SK-MEL-5 (cell line): ENCODE measurements around the gene DNAH3. TPM values are rescaled to one million over a fixed set of nuclear protein-coding genes. Genes with fewer than 3 reads are reported as not detected.
A peak's percentile ranks its signal among the peaks of the same experiment; 100 is the strongest.
"Not testable (repeated sequence)": the region's sequence is repeated elsewhere in the genome, so short reads cannot be mapped to it uniquely, and the experiment has no call there.

Experiments
- DNase-seq: peaks from one replicate; pipeline ENCODE4 v3.0.0-alpha.2; 2016; ENCODE audit warnings: low read depth, low spot score
- in situ Hi-C: cut with HindIII; loops from 2 replicates; pipeline ENCODE4 v1.10.0; 2016; ENCODE audit warnings: low sequenced_read_pairs, high pct_unique_total_duplicates, low pct_unique_long_range_greater_than_20kb
- total RNA-seq: library from RNA; depleted of rRNA; stranded (reverse); fragments of >200 nt; shearing (Covaris generic); gene quantifications from 2 replicates; pipeline ENCODE4 v1.2.3, GENCODE V29; 2014

Gene DNAH3
- total RNA-seq, 1 experiment from 2014 or later, result under 0.01 TPM

DNA sequence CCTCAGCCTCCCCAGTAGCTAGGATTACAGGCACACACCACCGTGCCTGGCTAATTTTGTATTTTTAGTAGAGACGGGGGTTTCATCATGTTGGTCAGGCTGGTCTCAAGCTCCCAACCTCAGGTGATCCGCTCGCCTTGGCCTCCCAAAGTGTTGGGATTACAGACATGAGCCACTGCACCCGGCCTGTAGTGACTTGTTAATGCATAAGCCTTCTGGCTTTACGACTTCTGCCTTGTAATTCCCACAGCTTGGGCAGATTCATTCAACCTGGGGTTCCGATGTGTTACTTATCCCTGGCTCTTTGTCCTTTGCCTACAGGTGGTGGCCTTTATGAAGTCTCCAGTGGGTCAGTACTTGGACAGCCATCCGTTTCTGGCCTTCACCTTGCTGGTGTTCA, 19.5 kb upstream of the DNAH3 start:
- in situ Hi-C loops, DNase-seq: not testable (repeated sequence)

DNA sequence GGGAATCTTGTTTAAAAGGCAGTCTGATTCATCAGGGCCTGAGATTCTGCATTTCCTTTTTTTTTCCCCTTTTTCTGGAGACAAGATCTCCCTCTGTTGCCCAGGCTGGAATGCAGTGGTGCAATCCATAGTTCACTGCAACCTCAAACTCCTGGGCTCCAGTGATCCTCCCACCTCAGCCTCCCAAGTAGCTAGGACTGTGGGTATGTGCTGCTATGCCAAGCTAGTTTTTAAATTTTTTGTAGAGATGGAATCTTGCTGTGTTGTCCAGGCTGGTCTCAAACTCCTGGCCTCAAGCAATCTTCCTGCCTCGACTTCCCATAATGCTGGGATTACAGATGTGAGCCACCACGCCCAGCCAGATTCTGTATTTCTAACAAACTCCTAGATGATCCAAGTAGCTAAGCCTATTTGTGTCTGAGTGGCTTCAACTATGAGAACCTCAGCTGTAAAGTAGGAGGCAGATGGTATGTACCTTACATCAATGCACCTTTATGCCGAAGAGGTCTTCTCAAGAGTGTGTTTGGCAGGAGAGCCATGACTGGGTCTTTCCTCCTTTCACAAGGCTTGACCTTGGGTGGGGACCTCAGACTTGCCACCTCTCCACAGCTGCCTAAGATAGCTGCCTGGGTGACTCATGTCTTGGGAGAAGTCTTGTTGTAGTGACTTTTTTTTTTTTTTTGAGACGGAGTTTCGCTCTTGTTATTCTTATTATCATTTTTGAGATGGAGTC, 18.8 kb upstream of the DNAH3 start:
- in situ Hi-C loops, result no loop called here
- DNase-seq, result no peak

DNA sequence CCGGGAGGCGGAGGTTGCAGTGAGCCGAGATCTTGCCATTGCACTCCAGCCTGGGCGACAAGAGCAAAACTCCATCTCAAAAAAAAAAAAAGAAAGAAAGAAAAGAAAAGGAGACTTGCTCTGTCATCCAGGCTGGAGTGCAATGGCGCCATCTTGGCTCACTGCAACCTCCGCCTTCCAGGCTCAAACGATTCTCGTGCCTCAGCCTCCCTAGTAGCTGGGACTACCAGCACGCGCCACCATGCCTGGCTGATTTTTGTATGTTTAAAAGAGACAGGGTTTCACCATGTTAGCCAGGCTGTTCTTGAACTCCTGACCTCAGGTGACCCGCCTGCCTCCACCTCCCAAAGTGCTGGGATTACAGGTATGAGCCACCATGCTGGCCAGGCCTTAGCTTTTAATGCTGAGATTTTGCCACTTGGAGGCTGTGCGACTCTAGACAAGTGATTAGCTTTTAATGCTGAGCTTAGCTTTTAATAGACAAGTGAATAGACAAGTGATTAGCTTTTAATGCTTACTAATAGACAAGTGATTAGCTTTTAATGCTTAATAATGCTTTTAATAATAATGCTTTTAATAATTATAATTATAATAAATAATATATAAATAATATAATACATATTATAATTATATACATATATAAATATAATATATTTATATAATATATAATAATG, 17.4 kb upstream of the DNAH3 start:
- in situ Hi-C loops, result no loop called here
- DNase-seq, result no peak

DNA sequence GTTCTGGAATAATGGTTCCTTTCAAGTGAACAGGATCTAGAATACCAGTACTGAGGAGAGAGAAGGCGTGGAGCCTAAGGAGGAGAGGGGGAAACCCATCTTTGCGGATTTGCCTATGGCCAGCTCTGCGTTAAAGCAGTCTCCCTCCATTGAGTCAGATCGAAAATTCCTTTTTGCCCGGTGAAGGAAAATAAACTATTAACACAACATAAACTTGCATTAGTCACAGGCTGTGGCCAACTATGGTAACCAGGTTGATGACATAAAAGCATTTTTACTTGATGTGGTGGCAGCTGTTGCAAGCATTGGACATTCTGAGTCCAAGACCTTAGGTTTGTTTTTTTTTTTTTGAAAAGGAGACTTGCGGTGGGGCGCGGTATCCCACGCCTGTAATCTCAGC, 16.7 kb upstream of the DNAH3 start:
- DNase-seq, result no peak

DNA sequence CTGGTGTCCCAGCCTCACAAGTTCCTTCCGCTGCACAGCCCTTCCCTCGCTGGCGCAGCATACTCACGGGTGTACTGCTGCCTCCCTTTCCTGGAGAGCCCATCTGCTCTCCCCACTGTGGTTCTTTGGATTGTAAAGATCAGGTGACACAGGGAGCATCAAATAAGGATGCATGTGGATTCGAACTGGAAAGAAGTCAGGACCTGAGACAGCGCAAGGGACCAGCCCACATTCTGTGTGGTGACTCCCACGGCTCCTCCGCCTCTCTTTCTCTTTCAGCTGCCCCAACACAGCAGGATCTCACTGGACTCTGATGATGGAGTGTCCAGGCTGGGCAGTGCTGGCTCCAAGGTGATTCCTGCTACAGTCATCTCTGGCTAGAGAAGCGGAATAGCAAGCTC, 15.9 kb upstream of the DNAH3 start:
- no peak for DNase-seq
- in situ Hi-C loops, result no loop called here

More for the DNA sequence above, 16.7 kb upstream of the DNAH3 start:
- in situ Hi-C loops, result no loop called here

DNA sequence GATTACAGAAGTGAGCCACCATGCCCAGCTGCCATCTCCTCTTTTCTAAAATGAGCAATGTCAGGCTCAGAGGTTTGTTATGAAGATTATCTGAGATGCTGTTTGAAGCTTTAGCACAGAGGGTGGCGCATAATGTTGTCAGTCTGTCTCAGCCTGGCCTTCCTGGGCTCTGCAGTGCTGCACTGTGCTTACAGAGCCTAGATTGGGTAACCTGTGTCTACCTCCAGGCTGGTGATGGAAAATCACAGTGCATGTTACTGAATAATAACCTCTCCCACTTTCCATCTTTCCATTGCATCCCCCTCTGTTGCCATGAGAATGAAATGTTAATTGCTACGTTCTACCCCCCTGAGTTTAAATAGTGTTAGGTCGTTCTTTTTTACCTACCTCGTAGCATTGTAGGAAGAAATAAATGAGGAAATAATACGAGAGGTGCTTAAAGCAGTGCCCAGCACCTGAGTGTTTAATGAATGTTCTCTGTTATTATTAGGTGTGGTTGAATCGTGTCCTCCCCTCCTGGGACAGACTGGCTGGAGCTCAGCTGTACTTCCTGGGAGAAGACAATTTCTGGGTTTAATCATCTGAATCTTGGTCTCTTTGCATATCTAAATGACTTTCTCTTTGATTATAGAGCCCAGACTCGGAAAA, 14.0 kb upstream of the DNAH3 start:
- in situ Hi-C loops, result no loop called here

DNA sequence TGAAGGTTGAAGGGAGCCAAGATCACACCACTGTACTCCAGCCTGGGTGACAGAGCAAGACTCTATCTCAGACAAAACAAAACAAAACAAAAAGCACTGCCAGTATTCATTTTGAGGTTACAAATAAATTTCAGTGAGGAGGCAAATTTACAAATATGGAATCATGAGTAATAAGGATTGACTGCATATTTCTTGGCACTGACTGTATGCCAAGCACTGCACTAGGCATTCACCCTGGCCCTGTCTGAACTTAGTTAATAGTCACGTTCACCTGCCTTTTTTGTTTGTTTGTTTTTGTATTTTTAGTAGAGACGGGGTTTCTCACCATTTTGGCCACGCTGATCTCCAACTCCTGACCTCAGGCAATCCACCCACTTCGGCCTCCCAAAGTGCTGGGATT, 12.9 kb upstream of the DNAH3 start:
- no peak for DNase-seq
- in situ Hi-C loops, result no loop called here

More for the DNA sequence above, 14.0 kb upstream of the DNAH3 start:
- no peak for DNase-seq

DNA sequence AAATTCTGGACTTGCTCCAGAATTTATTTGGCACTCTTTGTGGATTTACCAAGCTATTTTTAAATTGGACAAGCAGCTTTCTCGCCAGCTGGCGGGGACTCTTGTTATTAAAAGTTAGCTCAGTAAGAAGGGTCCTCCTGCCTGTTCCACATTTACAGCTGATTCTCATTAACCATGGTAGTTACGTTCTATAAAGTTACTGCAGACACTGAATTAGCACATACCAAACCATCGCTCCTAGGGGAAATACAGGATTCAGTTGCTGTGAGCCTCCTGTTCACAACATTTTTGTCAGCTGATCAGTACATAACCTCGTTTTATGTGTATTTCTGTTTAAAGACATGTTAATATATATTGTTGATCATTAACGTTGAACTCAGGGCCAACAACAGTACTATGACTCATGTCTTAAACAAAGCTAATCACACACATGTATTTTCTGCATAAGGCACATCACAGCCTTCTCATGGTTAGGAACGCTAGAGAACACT, 12.1 kb upstream of the DNAH3 start:
- in situ Hi-C loops, result no loop called here
- no peak for DNase-seq

DNA sequence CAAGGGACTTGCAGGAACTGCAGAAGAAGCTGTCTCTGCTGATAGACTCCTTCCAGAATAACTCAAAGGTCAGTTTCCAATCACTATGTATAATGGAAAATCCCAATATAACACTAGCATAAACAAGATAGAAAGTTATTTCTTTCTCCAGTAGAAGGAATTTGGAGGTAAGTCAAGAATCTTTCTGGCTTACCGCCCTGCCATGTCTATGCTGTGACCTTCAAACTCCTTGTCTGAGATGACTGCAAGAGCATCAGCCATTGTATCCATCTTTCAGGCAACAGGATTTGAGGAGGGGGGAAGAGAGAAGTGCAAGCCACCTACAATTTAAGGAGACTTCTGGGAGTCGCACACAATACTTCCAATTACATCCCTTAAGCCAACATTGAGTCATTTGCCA, 10.6 kb upstream of the DNAH3 start:
- DNase-seq, result no peak
- in situ Hi-C loops, result no loop called here

DNA sequence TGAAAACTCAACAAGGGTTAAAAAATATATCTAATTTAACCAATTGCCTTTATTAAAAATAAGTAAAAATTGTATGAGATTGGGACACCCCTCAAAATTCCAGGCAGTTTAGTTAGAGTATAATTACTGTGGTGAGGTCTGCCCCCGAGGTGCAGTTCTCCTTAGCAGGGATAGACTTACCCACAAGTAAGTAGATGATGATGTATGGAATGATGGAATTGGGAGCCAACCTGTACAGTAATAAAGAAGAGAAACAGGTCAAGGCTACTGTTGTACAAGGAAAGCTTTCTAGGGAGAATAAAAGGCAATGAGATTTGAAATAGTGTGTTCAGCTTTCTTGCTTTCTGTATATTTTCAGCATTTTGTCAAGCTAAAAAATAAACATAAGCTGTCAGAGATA, 9.6 kb upstream of the DNAH3 start:
- no peak for DNase-seq
- in situ Hi-C loops, result no loop called here

DNA sequence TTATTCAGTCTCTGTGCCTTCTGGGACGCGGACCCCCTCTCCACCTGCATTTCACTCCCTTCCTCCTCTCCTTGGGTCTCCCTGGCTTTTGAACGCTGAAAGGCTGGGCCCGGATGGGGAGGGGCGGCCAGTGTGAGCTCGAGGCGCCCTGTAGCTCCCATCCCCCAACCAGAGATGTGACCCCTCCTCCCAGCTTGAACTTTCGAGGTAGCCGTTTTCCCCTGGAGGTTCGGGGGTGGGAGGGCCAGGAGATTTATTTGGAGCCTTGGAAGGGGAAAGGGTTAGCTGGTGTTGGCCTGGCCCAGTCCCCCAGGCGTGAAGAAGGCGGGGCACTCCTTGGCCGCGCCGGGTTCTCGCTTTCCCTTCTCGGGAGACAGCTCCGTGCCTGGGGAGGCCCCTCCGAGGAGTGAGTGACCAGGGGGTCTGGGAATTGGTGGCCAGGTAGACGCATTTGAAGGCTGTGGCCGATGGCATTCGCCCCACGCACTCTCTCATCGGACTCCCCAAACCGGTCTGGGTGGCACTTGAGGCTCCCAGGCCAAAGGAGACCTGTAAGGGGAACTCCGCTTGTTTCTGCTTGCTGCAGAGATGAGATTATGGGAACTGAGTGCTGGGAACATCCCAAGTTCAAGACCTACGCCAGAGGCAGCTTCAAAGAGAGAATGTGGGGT, 8.8 kb upstream of the DNAH3 start:
- in situ Hi-C loops, result no loop called here
- peak; percentile 13 for DNase-seq

DNA sequence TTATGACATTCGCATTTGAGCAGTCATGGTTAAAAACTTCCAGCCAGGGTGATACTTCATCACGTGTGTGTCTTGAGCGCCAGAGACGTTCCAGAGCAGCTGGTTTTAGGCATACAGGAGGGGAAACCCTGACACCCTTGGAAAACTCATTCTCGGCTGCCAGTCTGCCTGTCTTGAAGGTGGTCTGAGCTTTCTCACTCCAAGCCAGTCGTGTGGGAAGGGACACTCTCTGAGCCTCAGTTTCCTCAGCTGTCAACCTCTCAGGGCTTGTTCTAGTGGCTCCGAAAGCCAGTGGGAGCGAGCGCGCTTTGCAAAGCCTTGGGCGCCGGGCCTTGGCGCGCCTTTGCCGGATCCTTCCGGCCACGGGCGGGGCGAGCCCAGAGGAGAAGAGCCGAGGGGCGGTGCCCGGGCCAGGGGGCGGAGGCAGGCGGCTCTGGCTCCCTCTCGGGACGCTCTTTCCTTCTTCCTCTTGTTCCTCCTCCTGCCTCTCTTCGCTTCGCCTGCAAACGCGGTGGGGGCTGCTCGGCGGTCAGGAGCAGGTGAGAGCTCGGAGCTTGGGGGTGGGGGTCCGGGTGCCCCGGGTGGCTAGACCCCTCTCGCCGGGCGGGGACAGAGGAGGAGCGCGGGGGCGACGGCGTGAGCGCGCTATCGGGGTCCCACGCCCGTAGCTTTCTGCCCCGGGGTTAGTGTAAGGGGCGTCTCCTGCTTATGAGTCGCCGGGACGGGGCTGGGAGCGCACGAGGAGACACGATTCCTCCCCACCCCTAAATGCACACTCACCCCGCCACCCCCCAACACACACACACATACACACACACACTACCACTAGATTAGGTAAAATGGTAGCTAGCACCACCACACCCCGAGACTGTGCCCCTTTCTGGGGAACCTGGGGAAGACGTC, 7.8 kb upstream of the DNAH3 start, which contains the start of gene LDAF1:
Gene LDAF1, plus strand, starts transcription at position 467 of the 903 bp plus-strand sequence. CDS start 2,509 bp downstream, outside the sequence.
- in situ Hi-C loops, result no loop called here
- DNase-seq, result peak; percentile 73

DNA sequence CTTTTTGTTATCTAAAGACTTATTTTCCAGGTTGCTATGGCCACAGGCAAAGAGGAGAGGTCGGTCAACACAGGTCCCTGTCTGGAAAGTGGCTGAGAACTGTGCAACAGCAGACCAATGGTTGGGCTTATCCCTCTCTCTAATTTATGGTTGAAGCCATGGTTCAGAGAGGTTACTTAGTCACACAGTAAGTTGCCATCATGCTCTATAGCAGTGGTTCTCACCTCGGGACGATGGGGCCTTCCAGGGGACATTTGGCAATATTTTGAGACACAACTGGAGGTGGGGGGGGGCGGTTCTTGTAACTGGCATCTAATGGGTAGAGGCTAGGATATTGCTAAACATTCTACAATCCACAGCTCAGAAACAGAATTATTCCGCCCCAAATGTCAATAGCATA, 7.0 kb upstream of the DNAH3 start:
- in situ Hi-C loops, result no loop called here

DNA sequence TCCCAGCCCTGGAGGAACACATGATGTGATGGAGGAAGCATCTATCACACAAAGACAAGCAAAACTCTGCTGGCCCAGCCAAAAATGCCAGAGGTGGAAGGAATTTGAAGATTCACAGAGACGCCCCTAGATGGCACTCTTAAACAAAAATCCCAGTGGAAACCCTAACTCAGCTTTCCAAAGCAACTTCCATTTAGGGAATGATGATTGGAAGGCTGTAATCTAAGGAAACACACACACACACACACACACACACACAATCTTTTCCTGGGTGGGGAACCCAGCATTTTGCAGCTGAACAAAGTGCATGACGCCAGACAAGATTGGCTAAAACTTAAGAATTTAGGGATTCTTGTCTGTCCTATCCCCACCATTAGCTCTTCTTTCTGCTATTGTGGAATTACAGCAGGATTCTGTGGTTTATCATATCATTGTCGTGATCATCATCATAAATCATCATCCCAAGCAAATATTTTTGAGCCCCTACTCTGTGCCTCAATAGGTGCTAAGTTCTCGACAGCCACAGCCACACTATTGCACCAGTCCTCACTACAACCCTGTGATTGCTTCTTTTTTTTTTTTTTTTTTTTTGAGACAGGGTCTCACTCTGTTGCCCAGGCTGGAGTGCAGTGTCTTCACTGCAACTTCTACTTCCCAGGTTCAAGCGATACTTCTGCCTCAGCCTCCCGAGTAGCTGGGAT, 6.3 kb upstream of the DNAH3 start:
- peak; percentile 81 for DNase-seq
- in situ Hi-C loops, result no loop called here

More for the DNA sequence above, 7.0 kb upstream of the DNAH3 start:
- DNase-seq, result no peak

DNA sequence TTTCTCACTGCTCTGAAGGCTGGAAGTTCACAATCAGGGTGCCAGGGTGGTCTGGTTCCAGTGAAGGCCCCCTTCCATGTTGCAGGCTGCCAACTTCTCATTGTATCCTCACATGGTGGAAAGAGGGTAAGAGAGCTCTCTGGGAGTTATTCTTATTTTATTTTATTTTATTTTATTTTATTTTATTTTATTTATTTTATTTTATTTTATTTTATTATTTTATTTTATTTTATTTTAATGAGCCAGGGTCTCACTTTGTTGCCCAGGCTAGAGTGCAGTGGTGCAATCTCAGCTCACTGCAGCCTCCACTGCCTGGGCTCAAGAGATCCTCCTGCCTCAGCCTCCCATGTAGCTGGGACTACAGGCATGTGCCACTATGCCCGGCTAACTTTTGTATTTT, 5.4 kb upstream of the DNAH3 start:
- DNase-seq, in situ Hi-C loops: not testable (repeated sequence)

DNA sequence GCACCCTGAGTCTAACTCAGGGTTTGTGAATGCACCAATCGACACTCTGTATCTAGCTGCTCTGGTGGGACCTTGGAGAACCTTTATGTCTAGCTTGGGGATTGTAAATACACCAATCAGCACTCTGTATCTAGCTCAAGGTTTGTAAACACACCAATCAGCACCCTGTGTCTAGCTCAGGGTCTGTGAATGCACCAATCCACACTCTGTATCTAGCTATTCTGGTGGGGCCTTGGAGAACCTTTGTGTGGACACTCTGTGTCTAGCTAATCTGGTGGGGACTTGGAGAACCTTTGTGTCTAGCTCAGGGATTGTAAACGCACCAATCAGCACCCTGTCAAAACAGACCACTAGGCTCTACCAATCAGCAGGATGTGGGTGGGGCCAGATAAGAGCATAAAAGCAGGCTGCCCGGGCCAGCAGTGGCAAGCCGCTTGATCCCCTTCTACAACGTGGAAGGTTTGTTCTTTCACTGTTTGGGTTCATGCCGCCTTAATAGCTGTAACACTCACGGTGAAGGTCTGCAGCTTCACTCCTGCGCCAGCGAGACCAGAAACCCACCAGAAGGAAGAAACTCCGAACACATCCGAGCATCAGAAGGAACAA, 2.6 kb upstream of the DNAH3 start:
- DNase-seq, in situ Hi-C loops: not testable (repeated sequence)
